GM21515 (cell line): ENCODE results near the gene SUN1.

Experiments
- ATAC-seq: cut with Tn5 transposase; IDR thresholded peaks from one replicate; pipeline ENCODE4 v1.9.1; 2021; ENCODE audit not compliant: unreplicated experiment

SUN1 gene

GRCh38 chr7:888081-889024 is 56.1 kb downstream of the SUN1 start:
- ATAC-seq: no peak

- no peak for ATAC-seq
Observed at GRCh38 chr7:889025-889390, 56.7 kb downstream of the SUN1 start.

GRCh38 chr7:889391-889790 is 57.1 kb downstream of the SUN1 start:
- ATAC-seq: no peak

GRCh38 chr7:890868-891267 is 58.6 kb downstream of the SUN1 start:
- ATAC-seq: no peak

- ATAC-seq: no peak
Observed at GRCh38 chr7:891291-891690, 59.0 kb downstream of the SUN1 start.

- no peak for ATAC-seq
Observed at GRCh38 chr7:891805-892204, 59.5 kb downstream of the SUN1 start.

GRCh38 chr7:892648-893593 is 60.6 kb downstream of the SUN1 start:
- ATAC-seq: no peak

- no peak for ATAC-seq
Observed at GRCh38 chr7:893686-894085, 61.4 kb downstream of the SUN1 start.

GRCh38 chr7:894164-894867 is 62.0 kb downstream of the SUN1 start:
- no peak for ATAC-seq

GRCh38 chr7:894927-895450 is 62.7 kb downstream of the SUN1 start:
- ATAC-seq: no peak

- no peak for ATAC-seq
Observed at GRCh38 chr7:895451-896052, 63.3 kb downstream of the SUN1 start.

- no peak for ATAC-seq
Observed at GRCh38 chr7:896346-897075, 64.2 kb downstream of the SUN1 start.

- no peak for ATAC-seq
Observed at GRCh38 chr7:897086-897485, 64.8 kb downstream of the SUN1 start.

- ATAC-seq: no peak
Observed at GRCh38 chr7:897771-898376, 65.6 kb downstream of the SUN1 start.

GRCh38 chr7:898460-898854 is 66.2 kb downstream of the SUN1 start:
- ATAC-seq: no peak

GRCh38 chr7:898855-899681 is 66.8 kb downstream of the SUN1 start:
- no peak for ATAC-seq

- no peak for ATAC-seq
Observed at GRCh38 chr7:899806-900205, 67.5 kb downstream of the SUN1 start.

- ATAC-seq: no peak
Observed at GRCh38 chr7:900331-901040, 68.2 kb downstream of the SUN1 start.
